ENCODE results near the gene FMOD.

The FMOD gene

DNA sequence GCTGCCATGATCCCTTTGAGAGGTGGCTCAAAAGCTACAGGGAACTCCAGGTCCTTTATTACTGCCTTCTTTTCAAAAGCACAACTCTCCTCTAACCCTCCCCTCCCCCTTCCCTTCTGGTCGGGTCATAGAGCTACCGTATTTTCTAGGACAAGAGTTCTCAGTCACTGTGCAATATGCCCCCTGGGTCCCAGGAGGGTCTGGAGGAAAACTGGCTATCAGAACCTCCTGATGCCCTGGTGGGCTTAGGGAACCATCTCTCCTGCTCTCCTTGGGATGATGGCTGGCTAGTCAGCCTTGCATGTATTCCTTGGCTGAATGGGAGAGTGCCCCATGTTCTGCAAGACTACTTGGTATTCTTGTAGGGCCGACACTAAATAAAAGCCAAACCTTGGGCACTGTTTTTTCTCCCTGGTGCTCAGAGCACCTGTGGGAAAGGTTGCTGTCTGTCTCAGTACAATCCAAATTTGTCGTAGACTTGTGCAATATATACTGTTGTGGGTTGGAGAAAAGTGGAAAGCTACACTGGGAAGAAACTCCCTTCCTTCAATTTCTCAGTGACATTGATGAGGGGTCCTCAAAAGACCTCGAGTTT, 42.5 kb downstream of the FMOD start:
- Histone ChIP-seq H3K27me3 (ENCODE audit: insufficient read depth, insufficient read length) (peaks cover 75% of the 10 kb centered on the region), H3K9me3 (ENCODE audit: insufficient read depth, low read length) (no peaks in the 10 kb centered on the region), H3K4me3 (ENCODE audit: insufficient read length, low read depth) (peak overlapping the region; percentile 2), H3K9ac (ENCODE audit: insufficient read length, low read depth) (peak overlapping the region; percentile 1), H3K4me1 (ENCODE audit: insufficient read depth, insufficient read length) (peaks cover 30% of the 10 kb centered on the region), H3K36me3 (ENCODE audit: insufficient read depth, insufficient read length, low read length) (peaks cover 41% of the 10 kb centered on the region)
- TF ChIP-seq ZNF274 (IDR thresholded peaks at IDR 0.05; ENCODE audit: low read depth, low read length) (no peak), SUZ12 (IDR thresholded peaks at IDR 0.05; ENCODE audit: extremely low read depth, insufficient read depth, insufficient read length) (no peak), YY1 (IDR thresholded peaks at IDR 0.05; ENCODE audit: insufficient read depth, insufficient read length) (no peak)
- no peak for DNase-seq (ENCODE audit: low read depth, low spot score)

DNA sequence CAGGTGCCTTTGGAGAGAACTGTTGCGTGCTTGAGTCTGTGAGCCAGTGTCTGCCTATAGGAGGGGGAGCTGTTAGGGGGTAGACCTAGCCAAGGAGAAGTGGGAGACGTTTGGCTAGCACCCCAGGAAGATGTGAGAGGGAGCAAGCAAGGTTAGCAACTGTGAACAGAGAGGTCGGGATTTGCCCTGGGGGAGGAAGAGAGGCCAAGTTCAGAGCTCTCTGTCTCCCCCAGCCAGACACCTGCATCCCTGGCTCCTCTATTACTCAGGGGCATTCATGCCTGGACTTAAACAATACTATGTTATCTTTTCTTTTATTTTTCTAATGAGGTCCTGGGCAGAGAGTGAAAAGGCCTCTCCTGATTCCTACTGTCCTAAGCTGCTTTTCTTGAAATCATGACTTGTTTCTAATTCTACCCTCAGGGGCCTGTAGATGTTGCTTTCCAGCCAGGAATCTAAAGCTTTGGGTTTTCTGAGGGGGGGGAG, 43.2 kb downstream of the FMOD start:
- Histone ChIP-seq H3K27me3 (ENCODE audit: insufficient read depth, insufficient read length) (peaks cover 82% of the 10 kb centered on the region), H3K4me1 (ENCODE audit: insufficient read depth, insufficient read length) (peaks cover 30% of the 10 kb centered on the region), H3K36me3 (ENCODE audit: insufficient read depth, insufficient read length, low read length) (peaks cover 41% of the 10 kb centered on the region), H3K4me3 (ENCODE audit: insufficient read length, low read depth) (peak overlapping the region; percentile 4), H3K9ac (ENCODE audit: insufficient read length, low read depth) (no peak overlapping the region), H3K9me3 (ENCODE audit: insufficient read depth, low read length) (no peaks in the 10 kb centered on the region)
- DNase-seq (ENCODE audit: low read depth, low spot score): no peak
- TF ChIP-seq ZNF274 (IDR thresholded peaks at IDR 0.05; ENCODE audit: low read depth, low read length): no peak
- TF ChIP-seq SUZ12 (IDR thresholded peaks at IDR 0.05; ENCODE audit: extremely low read depth, insufficient read depth, insufficient read length): no peak
- TF ChIP-seq YY1 (IDR thresholded peaks at IDR 0.05; ENCODE audit: insufficient read depth, insufficient read length): no peak

DNA sequence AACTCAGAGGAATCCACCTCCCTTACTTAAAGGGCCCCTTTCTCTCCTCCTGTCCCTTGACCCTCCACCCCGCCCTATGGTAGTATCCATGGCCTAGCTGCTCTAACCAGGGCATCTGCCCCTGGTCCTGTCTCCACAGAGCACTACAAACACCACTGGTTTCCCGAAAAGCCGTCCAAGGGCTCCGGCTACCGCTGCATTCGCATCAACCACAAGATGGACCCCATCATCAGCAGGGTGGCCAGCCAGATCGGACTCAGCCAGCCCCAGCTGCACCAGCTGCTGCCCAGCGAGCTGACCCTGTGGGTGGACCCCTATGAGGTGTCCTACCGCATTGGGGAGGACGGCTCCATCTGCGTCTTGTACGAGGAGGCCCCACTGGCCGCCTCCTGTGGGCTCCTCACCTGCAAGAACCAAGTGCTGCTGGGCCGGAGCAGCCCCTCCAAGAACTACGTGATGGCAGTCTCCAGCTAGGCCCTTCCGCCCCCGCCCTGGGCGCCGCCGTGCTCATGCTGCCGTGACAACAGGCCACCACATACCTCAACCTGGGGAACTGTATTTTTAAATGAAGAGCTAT, 43.9 kb downstream of the FMOD start:
- no peaks in the 10 kb centered on the region for H3K9me3 ChIP-seq (ENCODE audit: insufficient read depth, low read length)
- peaks cover 83% of the 10 kb centered on the region for H3K27me3 ChIP-seq (ENCODE audit: insufficient read depth, insufficient read length)
- H3K4me3 ChIP-seq (ENCODE audit: insufficient read length, low read depth): peak overlapping the region; percentile 88
- H3K36me3 ChIP-seq (ENCODE audit: insufficient read depth, insufficient read length, low read length): peaks cover 41% of the 10 kb centered on the region
- DNase-seq (ENCODE audit: low read depth, low spot score): no peak
- H3K9ac ChIP-seq (ENCODE audit: insufficient read length, low read depth): peak overlapping the region; percentile 62
- peaks cover 30% of the 10 kb centered on the region for H3K4me1 ChIP-seq (ENCODE audit: insufficient read depth, insufficient read length)
- TF ChIP-seq YY1 (IDR thresholded peaks at IDR 0.05; ENCODE audit: insufficient read depth, insufficient read length): no peak
- TF ChIP-seq ZNF274 (IDR thresholded peaks at IDR 0.05; ENCODE audit: low read depth, low read length): no peak
- no peak for TF ChIP-seq SUZ12 (IDR thresholded peaks at IDR 0.05; ENCODE audit: extremely low read depth, insufficient read depth, insufficient read length)

DNA sequence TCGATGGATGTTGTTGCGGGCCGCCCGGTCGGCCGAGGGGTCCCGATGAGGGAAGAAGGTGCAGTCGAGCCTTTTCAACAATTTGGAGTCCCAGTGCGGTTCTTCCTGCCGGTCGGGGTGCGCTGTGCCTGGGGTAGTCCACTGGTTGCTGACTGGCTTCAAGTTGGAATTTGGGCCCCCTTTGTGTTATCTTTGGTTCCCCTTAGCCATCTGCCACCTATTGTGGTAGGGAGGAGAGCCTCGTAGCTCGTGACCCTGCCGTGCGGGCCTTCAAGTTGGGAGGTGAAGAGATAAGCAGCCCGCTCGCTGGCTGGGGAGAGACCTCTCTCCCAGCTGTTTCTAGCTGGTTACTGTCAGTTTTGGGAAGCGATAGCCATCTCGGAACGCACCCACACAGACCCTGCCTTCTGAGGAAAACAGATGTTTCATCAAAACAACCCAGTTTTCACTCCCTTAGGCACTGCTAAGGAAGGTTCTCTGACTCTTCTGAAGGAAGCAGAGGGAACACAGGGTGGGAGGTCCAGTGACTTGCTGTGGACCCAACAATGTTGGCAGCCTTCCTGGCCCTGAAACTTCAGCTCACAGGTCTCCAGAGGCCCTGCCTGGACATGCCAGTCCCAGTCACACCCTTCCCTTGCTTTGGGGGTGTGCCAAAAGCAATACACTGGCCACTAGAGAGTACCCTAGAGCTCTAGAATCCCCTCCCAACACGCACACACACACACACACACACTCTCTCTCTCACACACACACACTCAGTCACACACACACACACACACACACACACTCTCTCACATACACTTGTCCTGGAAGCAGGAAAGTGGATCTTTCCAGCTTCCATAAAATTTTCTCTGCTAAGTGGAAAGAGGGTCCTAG, 44.6 kb downstream of the FMOD start:
- Histone ChIP-seq H3K36me3 (ENCODE audit: insufficient read depth, insufficient read length, low read length) (peaks cover 41% of the 10 kb centered on the region), H3K9me3 (ENCODE audit: insufficient read depth, low read length) (no peaks in the 10 kb centered on the region), H3K9ac (ENCODE audit: insufficient read length, low read depth) (peak overlapping the region; percentile 93), H3K27me3 (ENCODE audit: insufficient read depth, insufficient read length) (peaks cover 78% of the 10 kb centered on the region), H3K4me3 (ENCODE audit: insufficient read length, low read depth) (peak overlapping the region; percentile 88), H3K4me1 (ENCODE audit: insufficient read depth, insufficient read length) (peaks cover 30% of the 10 kb centered on the region)
- TF ChIP-seq YY1 (IDR thresholded peaks at IDR 0.05; ENCODE audit: insufficient read depth, insufficient read length): no peak
- TF ChIP-seq ZNF274 (IDR thresholded peaks at IDR 0.05; ENCODE audit: low read depth, low read length): no peak
- no peak for TF ChIP-seq SUZ12 (IDR thresholded peaks at IDR 0.05; ENCODE audit: extremely low read depth, insufficient read depth, insufficient read length)
- no peak for DNase-seq (ENCODE audit: low read depth, low spot score)

DNA sequence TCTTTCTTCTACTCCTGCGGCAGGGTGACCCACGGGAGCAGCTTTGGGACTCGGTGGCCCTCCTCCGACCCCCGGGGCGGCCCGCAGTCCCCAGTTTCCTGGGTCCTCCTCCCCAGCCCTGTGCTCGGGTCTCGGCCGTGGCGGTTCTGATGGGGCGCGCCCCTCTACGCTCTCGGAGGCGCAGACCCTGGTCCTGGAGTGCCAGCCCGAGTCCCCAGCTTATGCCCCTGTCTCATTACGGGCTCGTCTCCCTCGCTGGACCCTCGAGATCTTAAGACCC, 45.2 kb downstream of the FMOD start:
- TF ChIP-seq YY1 (IDR thresholded peaks at IDR 0.05; ENCODE audit: insufficient read depth, insufficient read length) (no peak), SUZ12 (IDR thresholded peaks at IDR 0.05; ENCODE audit: extremely low read depth, insufficient read depth, insufficient read length) (no peak), ZNF274 (IDR thresholded peaks at IDR 0.05; ENCODE audit: low read depth, low read length) (no peak)
- H3K9me3 ChIP-seq (ENCODE audit: insufficient read depth, low read length): no peaks in the 10 kb centered on the region
- peaks cover 78% of the 10 kb centered on the region for H3K27me3 ChIP-seq (ENCODE audit: insufficient read depth, insufficient read length)
- peak overlapping the region; percentile 93 for H3K9ac ChIP-seq (ENCODE audit: insufficient read length, low read depth)
- H3K4me3 ChIP-seq (ENCODE audit: insufficient read length, low read depth): peak overlapping the region; percentile 88
- no peak for DNase-seq (ENCODE audit: low read depth, low spot score)
- peaks cover 41% of the 10 kb centered on the region for H3K36me3 ChIP-seq (ENCODE audit: insufficient read depth, insufficient read length, low read length)
- peaks cover 30% of the 10 kb centered on the region for H3K4me1 ChIP-seq (ENCODE audit: insufficient read depth, insufficient read length)

DNA sequence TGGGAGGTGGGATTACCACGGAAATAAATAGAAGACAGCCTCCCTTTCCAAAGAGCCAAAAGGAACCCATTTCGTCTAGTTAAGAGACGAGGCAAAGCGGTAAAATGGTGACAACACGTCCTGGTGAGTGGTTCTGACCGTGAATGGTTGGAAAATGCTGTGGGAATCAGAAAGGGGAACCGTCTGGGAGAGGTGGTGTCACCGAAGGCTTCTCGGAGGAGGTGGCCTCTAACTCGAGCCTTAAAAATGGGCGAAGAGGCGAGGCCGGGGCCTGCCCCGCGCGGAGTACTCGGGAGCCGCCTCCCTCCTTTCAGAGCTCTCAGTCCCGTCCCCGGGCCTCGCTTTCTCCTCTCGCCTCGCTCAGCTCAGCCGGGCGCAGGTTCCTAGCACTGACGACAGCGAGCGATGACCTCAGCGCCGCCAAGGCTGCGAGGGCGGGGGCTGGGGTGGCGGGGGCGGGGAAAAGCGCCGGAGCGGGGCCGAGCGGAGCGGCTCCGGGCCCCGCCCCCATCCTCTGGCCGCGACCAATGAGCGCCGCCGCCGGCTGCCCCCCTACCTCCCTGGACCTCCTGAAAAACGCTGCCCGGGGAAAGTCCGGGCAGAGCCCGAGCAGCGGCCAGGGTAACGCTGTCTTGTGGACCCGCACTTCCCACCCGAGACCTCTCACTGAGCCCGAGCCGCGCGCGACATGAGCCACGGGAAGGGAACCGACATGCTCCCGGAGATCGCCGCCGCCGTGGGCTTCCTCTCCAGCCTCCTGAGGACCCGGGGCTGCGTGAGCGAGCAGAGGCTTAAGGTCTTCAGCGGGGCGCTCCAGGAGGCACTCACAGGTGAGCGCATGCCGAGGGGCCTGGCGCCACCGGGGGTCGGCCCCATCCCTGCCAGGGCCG, 45.8 kb downstream of the FMOD start, which contains the start of gene BTG2:
TSS of gene BTG2 (plus strand) at position 601 of the 890 bp plus-strand sequence. CDS start at position 689, 88 bp downstream.
- Histone ChIP-seq H3K4me3 (ENCODE audit: insufficient read length, low read depth) (peak within 1 kb of the TSS; percentile 88), H3K9me3 (ENCODE audit: insufficient read depth, low read length) (no peaks in the 10 kb centered on the region), H3K9ac (ENCODE audit: insufficient read length, low read depth) (peak within 1 kb of the TSS; percentile 93), H3K4me1 (ENCODE audit: insufficient read depth, insufficient read length) (peaks cover 30% of the 10 kb centered on the region), H3K27me3 (ENCODE audit: insufficient read depth, insufficient read length) (peaks cover 78% of the 10 kb centered on the region), H3K36me3 (ENCODE audit: insufficient read depth, insufficient read length, low read length) (peaks cover 38% of the 10 kb centered on the region)
- TF ChIP-seq ZNF274 (IDR thresholded peaks at IDR 0.05; ENCODE audit: low read depth, low read length) (no peak), YY1 (IDR thresholded peaks at IDR 0.05; ENCODE audit: insufficient read depth, insufficient read length) (no peak), SUZ12 (IDR thresholded peaks at IDR 0.05; ENCODE audit: extremely low read depth, insufficient read depth, insufficient read length) (no peak)
- peak; percentile 89 for DNase-seq (ENCODE audit: low read depth, low spot score)
